Measurements from ENCODE around the gene HENMT1. TPM values are rescaled to one million over a fixed set of nuclear protein-coding genes. Genes with fewer than 3 reads are reported as not detected.
"Not testable (repeated sequence)": the region's sequence is repeated elsewhere in the genome, so short reads cannot be mapped to it uniquely, and the experiment has no call there.

Gene HENMT1
- 10 to 100 TPM; 10.8 to 14.8 (median 11.4) TPM for polyA plus RNA-seq (ENCODE audit: insufficient read depth in 1 of 5, insufficient read length in 5 of 5, low replicate concordance in 1 of 5)
- long read RNA-seq, donor 1, partial matches to known transcripts: 0 of 7 reads
- long read RNA-seq, donor 1, other reads (novel, unspliced or antisense): 0 of 7 reads
- long read RNA-seq, donor 2, partial matches to known transcripts: 0 of 1 reads
- long read RNA-seq, donor 2, other reads (novel, unspliced or antisense): 0 of 1 reads
- long read RNA-seq, donor 3, partial matches to known transcripts: 0 of 6 reads
- long read RNA-seq, donor 3, other reads (novel, unspliced or antisense): 0 of 6 reads
- long read RNA-seq, donor 4, partial matches to known transcripts: 0 of 1 reads
- long read RNA-seq, donor 4, other reads (novel, unspliced or antisense): 0 of 1 reads
- long read RNA-seq, donor 5, partial matches to known transcripts: 0 of 5 reads
- long read RNA-seq, donor 5, other reads (novel, unspliced or antisense): 0 of 5 reads
- long read RNA-seq, donor 6, partial matches to known transcripts: 0 of 5 reads
- long read RNA-seq, donor 6, other reads (novel, unspliced or antisense): 0 of 5 reads
- long read RNA-seq, donor 7, partial matches to known transcripts: 0 of 2 reads
- long read RNA-seq, donor 7, other reads (novel, unspliced or antisense): 0 of 2 reads
- long read RNA-seq, donor 8, partial matches to known transcripts: 0 of 3 reads
- long read RNA-seq, donor 8, other reads (novel, unspliced or antisense): 0 of 3 reads

GRCh38 chr1:108661030-108661609 is at the start of gene HENMT1:
TSS of gene HENMT1 (minus strand) at chr1:108661093. CDS start at chr1:108659884, 1,209 bp downstream.
- peak; percentile 85 to 86 for DNase-seq

DNA sequence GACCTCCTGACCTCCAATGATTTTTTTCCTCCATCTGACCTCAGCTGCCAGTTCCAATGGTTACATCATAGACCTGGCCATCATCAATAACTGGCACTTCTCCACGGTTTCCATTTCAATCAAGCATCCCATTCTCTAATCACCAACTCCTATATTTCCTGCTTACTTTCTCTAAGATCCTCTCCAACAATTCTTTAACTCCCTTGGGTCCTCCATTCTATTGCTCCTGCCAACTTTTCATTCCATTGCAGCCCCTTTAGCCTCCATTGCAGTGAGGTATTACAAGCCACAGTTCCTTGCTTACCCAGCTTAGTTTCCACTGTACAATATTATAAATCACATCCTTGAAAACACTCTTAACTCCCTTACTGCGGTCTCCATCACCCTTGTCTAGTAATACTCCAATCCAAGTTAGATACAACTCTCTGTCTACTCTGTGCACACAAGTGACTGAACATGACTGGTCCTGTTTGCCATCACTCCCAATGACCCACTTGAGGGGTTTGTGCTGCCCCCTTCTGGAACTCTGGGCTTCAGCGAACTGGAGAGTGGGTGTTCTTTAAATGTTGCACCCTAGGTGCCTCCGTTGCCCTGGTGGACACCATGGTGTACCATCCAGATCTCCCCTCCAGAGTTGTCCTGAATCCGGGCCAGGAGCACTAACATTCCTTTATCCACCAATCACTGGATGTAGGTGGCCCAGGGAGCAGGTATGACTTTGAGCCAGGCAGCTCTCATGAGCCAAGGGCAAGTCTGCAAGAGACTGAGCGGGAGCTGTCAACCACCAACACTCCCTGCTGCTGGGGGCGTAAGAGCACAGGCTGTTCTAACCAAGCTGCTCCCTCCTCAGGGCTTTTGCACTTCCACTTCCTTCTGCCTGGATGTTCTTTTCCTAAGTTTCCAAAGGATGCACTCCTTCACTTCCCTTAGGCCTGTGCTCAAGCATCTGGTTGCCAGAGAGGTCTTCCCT is 48.1 kb upstream of the HENMT1 start:
- DNase-seq: no peak

- DNase-seq: no peak
These were observed 45.8 kb upstream of the HENMT1 start for GRCh38 chr1:108706643-108707042.

- no peak for DNase-seq
These were observed 43.6 kb upstream of the HENMT1 start for GRCh38 chr1:108704496-108704895.

DNA sequence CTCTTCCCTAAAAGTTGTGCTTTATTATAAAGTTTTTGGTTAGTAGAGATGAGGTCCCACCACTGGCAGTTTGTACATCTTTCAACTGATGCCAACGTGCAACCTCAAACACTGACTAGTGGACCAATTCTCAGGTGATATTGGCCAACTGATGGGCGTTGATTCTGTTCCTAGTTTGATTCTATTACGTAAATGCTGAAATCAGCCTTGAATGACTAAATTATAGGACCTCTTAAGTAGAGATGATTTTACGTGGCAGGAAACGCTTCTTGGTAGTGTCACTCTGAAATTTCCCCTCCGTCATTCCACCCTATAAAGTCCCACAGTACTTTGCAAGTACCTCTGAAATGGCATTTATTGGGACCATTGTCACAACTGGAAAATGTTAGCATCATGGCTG is 43.0 kb upstream of the HENMT1 start:
- DNase-seq: no peak

DNA sequence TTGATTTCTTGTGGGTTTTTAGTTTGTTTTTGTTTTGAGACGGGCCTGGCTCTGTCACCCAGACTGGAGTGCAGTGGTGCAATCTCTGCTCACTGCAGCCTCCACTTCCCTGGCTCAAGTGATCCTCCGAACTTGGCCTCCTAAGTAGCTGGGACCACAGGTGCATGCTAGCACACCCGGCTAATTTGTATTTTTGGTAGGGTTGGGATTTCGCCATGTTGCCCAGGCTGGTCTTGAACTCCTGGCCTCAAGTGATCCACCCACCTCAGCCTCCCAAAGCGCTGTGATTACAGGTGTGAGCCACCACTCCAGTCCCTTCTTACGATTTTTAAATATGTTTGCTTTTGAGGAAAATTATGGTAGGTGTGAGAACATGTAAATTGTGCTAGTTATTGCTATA is 41.2 kb upstream of the HENMT1 start:
- DNase-seq: not testable (repeated sequence)

DNA sequence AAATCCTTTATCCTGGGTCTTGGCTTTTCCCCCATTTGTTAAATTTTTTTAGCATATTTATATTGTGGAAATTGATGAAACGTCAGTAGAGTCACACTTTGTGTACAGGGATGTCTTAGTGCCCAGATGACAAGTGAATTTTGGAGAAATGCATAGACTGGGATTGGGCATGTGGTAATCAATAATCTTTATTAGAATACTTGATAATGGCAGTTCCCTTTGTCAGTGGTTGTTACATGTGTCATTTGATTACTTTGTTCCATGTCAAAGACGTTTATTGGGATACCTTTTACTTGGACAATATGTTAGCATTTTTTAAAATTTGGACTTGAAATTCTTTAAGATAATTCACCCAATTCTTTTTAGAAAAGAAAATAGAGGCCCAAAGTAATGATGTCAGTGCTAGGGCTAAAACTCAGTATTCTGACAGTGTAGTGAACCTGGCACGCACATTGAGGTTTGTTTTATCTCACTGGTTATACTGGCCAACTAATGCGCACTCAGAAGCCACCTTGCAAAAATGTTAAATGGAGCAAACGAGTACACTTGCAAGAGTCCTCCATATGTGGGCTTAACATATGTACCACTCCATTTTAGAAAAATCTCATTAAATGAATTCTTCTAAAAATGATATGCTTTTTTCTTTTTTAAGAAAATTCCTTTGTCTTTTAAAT is 40.4 kb upstream of the HENMT1 start:
- no peak for DNase-seq

DNA sequence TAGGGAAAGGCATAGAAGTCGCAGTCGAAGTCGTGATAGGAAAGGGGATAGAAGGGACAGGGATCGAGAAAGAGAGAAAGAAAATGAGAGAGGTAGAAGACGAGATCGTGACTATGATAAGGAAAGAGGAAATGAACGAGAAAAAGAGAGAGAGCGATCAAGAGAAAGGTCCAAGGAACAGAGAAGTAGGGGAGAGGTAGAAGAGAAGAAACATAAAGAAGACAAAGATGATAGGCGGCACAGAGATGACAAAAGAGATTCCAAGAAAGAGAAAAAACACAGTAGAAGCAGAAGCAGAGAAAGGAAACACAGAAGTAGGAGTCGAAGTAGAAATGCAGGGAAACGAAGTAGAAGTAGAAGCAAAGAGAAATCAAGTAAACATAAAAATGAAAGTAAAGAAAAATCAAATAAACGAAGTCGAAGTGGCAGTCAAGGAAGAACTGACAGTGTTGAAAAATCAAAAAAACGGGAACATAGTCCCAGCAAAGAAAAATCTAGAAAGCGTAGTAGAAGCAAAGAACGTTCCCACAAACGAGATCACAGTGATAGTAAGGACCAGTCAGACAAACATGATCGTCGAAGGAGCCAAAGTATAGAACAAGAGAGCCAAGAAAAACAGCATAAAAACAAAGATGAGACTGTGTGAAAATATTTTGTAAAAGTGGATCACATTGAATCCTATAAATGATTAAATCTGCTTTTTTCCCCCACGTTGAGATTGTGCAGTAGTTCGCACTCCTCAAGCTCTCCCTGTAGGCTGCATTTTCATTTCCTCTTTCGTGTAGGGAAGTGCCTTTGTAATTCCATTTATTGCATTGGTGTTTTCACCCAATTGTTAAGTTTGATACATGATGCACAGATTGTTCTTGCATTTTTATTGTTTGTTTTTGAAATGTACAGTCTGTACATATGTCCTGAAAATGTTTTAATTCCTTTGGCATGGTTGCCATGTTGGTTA is 38.8 kb upstream of the HENMT1 start:
- DNase-seq: no peak

- DNase-seq: no peak
These were observed 34.6 kb upstream of the HENMT1 start for GRCh38 chr1:108695535-108695934.

DNA sequence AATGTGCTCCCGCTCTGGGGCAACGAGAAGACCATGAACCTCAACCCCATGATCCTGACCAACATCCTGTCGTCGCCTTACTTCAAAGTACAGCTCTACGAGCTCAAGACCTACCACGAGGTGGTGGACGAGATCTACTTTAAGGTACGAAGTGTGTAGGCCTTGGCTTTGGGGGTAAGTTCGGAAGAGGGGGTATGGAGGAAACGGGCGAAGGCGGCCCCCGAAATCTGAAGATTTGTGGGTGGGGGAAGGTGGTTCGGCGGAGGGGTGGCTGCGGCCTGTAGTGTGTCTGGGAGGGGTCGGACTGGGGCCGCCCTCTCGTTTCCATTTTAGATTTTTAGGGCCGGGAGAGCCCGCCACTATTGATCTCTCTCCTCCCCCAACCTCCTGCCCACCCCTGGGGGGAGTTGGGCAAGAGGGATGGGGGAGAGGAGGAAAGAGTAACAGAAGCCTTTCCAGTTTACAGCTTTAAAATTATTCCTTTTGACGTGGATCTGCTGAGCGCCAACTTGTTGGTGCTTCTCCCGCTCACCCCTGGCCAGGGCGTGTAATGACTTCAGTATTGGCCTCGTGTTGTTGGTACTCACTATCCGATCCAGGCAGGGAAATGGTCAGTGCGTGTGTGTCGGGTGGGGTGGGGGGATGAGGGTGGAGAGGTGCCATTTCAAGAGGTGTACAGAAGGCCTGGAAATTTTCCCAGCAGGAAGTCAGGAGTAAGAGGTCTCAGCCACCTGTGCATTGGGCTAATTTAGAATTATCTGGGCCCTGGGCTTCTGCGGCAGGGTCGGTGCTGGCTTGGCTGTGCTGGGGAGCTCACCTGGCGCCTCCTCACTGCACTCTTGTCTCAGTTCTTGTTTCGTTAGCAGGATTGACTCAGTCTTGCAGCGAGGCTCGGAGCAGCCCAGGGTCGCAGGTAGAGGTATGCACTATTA is 32.1 kb upstream of the HENMT1 start:
- DNase-seq: peak; percentile 41 to 84

- DNase-seq: peak; percentile 94 to 95
These were observed 31.2 kb upstream of the HENMT1 start, which contains the start of gene PRPF38B for GRCh38 chr1:108691942-108692723. TSS of gene PRPF38B (plus strand) at chr1:108692310. CDS start at chr1:108692592, 282 bp downstream.

- no peak for DNase-seq
These were observed 30.4 kb upstream of the HENMT1 start for GRCh38 chr1:108691128-108691941.

GRCh38 chr1:108686614-108687313 is 25.9 kb upstream of the HENMT1 start:
- DNase-seq: no peak

- DNase-seq: no peak
These were observed 24.6 kb upstream of the HENMT1 start for GRCh38 chr1:108685529-108685928.

DNA sequence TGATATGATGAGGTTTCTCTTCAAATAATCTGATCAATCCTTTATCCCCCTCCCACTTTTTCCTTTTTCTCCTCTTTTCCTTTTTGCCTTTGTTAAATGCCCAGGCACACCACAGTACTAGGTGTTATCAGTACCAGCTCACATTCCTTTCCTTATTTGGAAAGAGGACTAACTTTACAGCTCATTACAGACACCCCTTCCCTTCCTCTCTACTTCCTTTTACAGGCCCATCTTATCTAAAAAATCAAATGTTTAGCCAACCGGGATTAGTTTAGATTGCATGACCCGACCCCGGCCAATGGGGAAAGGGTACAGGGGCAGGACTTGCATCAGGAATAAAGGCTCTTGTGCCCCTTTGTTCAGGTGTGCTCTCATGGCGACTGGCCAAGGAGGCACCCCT is 20.8 kb upstream of the HENMT1 start:
- not testable (repeated sequence) for DNase-seq

Data from right lung (tissue), 10 donors.